ENCODE data around the gene RPTOR. TPM values are rescaled to one million over a fixed set of nuclear protein-coding genes. Genes with fewer than 3 reads are reported as not detected.

RPTOR gene
- total RNA-seq, 4 donors from 2014 or later: 34.1 to 65.8 (median 43.6) TPM

DNA sequence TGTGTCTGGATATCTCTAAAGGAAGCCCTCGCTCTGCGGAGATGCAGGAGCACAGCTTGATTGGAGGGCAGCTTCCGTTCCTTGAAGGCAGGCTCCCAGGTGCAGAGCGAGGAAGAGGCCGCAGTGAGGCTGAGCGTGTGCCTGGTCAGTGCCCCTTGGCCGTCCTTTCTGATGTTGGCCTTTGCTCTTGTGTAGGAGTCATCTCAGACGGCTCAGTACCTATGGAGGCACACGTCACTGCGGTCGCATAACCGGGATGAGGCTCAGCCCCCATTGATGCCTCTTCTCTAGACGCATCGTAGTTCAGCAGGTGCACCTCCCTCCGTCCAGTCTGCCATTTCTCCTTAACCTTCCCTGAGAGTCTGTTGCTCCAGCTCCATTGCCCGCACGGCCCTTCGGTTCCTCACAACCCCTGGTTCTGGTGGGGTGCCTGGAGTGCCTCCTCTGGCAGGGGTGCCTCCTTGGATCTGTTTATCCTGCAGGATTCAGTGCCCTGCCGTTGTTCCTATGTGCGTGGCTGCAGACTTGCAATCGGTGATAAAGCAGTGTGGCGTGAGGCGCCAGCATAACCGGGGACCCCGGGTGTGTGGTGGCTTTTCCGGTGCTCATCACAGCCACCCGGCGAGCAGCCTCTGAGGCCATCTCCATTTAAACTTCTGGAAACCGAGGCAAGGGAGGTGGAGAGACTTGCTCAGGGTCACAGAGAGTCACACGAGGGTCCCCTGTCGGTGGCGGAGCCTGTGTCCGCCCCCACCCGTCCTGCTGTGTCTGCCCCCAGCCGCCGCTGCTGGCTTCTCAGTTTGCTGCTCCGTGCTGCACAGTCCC is 258.2 kb downstream of the RPTOR start:
- Histone ChIP-seq H3K36me3 (peaks cover 0 to 6% (median 2%) of the 10 kb centered on the region in 4 donors), H3K4me1 (no peaks in the 10 kb centered on the region), H3K9me3 (peaks cover 0 to 9% (median 4%) of the 10 kb centered on the region in 4 donors), H3K4me3 (no peak overlapping the region), H3K27ac (replicated peaks in 1 of 4) (no peak overlapping the region), H3K27me3 (no peaks in the 10 kb centered on the region)
- WGBS: 98% methylated on average over 18 of the region's 37 CpGs
- DNase-seq (ENCODE audit: extremely low spot score): no peak
- TF ChIP-seq, protein P1, sequence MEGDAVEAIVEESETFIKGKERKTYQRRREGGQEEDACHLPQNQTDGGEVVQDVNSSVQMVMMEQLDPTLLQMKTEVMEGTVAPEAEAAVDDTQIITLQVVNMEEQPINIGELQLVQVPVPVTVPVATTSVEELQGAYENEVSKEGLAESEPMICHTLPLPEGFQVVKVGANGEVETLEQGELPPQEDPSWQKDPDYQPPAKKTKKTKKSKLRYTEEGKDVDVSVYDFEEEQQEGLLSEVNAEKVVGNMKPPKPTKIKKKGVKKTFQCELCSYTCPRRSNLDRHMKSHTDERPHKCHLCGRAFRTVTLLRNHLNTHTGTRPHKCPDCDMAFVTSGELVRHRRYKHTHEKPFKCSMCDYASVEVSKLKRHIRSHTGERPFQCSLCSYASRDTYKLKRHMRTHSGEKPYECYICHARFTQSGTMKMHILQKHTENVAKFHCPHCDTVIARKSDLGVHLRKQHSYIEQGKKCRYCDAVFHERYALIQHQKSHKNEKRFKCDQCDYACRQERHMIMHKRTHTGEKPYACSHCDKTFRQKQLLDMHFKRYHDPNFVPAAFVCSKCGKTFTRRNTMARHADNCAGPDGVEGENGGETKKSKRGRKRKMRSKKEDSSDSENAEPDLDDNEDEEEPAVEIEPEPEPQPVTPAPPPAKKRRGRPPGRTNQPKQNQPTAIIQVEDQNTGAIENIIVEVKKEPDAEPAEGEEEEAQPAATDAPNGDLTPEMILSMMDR (IDR thresholded peaks at IDR 0.05): no peak
- TF ChIP-seq EP300 (IDR thresholded peaks at IDR 0.05): no peak
- no peak for TF ChIP-seq POLR2A (IDR thresholded peaks at IDR 0.05; ENCODE audit: low read depth)
- intact Hi-C loops (cut with DNase I): no loop called here

- Histone ChIP-seq H3K27ac (replicated peaks in 1 of 4) (no peak overlapping the region), H3K4me3 (no peak overlapping the region), H3K27me3 (no peaks in the 10 kb centered on the region), H3K36me3 (peaks cover 0 to 6% (median 2%) of the 10 kb centered on the region in 4 donors), H3K4me1 (no peaks in the 10 kb centered on the region), H3K9me3 (peaks cover 0 to 9% (median 4%) of the 10 kb centered on the region in 4 donors)
- 96% methylated on average over 30 of the region's 36 CpGs for WGBS
- intact Hi-C loops (cut with DNase I): no loop called here
- TF ChIP-seq, protein P1 (IDR thresholded peaks at IDR 0.05): no peak
- TF ChIP-seq POLR2AphosphoS5 (IDR thresholded peaks at IDR 0.05) (no peak), EP300 (IDR thresholded peaks at IDR 0.05) (no peak), POLR2A (IDR thresholded peaks at IDR 0.05; ENCODE audit: low read depth) (no peak)
- DNase-seq (ENCODE audit: extremely low spot score): no peak
These were observed 259.1 kb downstream of the RPTOR start for GRCh38 chr17:80803451-80804428.

DNA sequence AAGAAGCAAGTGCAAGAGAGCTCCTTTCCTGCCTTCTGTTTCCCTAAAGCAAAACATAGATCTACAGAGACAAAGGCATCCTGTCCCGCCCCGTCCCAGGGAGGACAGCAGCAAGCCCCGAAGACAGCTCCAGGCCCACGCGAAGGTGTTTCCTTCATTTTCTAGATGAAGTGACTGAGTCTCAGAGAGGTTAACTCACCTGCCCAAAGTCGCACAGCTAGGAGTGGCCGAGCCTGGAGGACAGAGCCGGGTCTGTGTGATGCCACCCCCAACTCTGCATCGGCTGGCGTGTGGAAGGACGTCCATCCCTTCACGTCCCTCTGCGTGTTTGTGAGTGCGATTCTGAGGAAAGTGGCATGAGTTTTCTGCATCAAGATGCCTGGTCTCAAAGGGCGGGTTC is 259.8 kb downstream of the RPTOR start:
- Histone ChIP-seq H3K36me3 (peaks cover 0 to 4% (median 2%) of the 10 kb centered on the region in 4 donors), H3K27ac (replicated peaks in 1 of 4) (no peak overlapping the region), H3K27me3 (no peaks in the 10 kb centered on the region), H3K4me1 (no peaks in the 10 kb centered on the region), H3K4me3 (no peak overlapping the region), H3K9me3 (peaks cover 0 to 9% (median 4%) of the 10 kb centered on the region in 4 donors)
- 97% methylated on average over 12 of the region's 15 CpGs for WGBS
- DNase-seq (ENCODE audit: extremely low spot score): no peak
- intact Hi-C loops (cut with DNase I): no loop called here
- TF ChIP-seq, protein P1 (IDR thresholded peaks at IDR 0.05): no peak
- TF ChIP-seq POLR2AphosphoS5 (IDR thresholded peaks at IDR 0.05): no peak
- TF ChIP-seq POLR2A (IDR thresholded peaks at IDR 0.05; ENCODE audit: low read depth): no peak
- TF ChIP-seq EP300 (IDR thresholded peaks at IDR 0.05): no peak

DNA sequence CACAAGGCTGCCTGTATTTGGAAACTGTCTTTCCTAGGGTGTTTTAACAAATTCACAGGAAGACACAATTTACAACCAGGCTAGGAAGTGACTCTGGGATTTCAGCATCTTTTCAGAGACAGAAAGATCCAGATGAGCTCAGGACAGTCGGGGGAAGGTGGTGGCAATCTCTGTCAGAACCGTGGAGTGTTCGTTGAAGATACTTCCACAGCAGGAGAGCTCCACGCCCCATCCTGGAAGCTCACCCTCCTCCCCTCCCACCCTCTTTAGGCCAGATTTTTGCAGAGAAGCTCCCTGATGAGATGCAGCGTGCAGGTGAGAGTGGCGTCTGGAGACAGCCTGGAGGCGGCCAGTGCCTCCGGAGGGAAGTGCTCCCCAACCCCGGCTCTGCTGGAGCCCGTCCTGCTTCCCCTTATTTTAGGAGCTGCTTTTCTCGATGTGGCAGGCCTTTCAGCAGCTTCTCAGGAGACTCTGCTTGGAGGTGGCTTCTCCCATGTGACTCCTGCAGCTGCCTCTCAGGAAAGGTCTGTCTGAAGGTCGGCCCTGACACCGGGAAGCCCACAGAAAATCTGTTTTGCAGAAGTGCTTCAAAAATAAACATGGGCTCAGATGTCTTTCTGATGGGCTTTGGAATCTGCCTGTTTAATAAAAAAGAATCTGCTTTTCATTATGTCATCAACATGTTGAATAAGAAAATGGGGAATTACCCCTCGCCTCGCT is 260.6 kb downstream of the RPTOR start:
- 76% methylated on average over 15 of the region's 15 CpGs for WGBS
- H3K9me3 ChIP-seq: peaks cover 0 to 9% (median 4%) of the 10 kb centered on the region in 4 donors
- no peak for TF ChIP-seq EP300 (IDR thresholded peaks at IDR 0.05)
- TF ChIP-seq, protein P1 (IDR thresholded peaks at IDR 0.05): no peak
- no peak for TF ChIP-seq POLR2AphosphoS5 (IDR thresholded peaks at IDR 0.05)
- no peak overlapping the region for H3K27ac ChIP-seq (replicated peaks in 1 of 4)
- peaks cover 0 to 4% (median 0%) of the 10 kb centered on the region in 4 donors for H3K36me3 ChIP-seq
- H3K27me3 ChIP-seq: no peaks in the 10 kb centered on the region
- H3K4me3 ChIP-seq: no peak overlapping the region
- intact Hi-C loops (cut with DNase I): no loop called here
- no peak for DNase-seq (ENCODE audit: extremely low spot score)
- no peaks in the 10 kb centered on the region for H3K4me1 ChIP-seq

Measured in esophagus muscularis mucosa (tissue), 4 donors.